Effector CD8-positive, alpha-beta T cell (primary cell): Measurements from ENCODE around the gene ZNF423.
A peak's percentile ranks its signal among the peaks of the same experiment; 100 is the strongest.

Source experiments
- DNase-seq: peaks from one replicate; lab custom pipeline; 2025; lab: John Stamatoyannopoulos, UW

Gene ZNF423

DNA sequence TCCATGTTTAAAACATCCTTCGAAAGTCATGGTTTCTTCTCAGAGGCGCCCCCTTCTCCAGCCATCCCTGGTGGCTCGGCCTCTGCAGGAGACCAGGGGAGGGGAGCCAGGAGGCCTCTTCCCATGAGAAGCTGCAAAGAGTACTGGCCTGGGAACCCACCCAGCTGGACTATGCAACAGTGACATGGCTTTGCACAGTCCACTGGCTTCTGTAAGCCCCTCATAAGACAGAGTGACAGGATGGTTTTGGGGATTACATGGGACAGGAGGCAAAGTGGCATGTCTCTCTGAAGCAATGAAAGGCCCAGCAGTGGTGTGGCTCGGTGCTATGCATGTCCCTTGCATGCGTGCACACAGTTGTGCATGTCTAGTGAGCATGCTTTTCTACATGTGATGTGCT, 382.8 kb downstream of the ZNF423 start:
- no peak for DNase-seq

DNA sequence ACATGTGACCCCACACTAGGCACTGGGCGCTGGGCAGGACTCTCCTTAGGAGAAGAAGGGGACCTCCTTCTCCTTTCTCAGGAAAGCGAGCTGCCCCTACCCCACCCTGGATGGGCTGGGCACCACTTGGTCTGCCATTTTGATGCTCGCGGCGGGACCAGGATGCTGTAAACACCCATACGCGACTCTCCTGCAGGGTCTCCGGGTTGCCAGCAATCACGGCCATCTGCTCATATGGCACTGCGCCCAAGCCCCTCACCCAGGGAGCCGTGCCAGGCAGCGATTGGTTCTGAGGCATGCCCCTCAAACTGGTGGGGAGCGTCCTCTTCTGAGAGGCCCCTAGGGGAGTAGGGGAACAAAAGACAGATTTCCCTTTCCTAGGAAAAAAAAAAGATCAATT, 383.3 kb downstream of the ZNF423 start:
- no peak for DNase-seq

DNA sequence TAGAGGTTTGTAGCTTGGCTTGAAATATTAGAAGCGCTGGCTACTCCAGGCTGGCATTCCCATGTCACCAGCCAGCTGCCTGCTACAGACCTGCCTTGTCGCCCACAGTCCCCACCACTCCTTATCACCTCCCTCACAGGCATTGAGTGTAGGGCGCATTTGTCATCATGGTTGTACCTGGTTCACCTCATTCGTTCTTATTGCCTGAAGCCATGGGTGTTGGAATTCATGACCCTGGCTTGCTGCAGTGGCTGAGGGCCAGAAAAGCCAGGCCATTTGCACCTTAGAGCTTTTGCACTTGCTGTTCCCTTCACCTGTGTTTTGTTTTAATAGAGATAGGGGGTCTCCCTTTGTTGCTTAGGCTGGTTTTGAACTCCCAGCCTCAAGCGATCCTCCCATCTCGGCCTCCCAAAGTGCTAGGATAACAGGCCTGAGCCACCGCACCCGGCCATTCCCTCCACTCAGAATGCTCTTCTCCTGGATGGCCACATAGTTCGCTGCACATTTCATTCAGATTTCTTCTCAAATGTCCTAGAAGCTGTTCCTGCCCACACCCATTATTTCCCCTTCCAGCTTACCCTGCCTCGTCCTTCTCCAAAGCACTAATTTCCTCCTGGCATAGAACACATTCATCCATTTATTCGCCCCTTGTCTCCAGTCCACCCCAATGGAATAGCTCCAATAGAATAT, 384.7 kb downstream of the ZNF423 start:
- no peak for DNase-seq

DNA sequence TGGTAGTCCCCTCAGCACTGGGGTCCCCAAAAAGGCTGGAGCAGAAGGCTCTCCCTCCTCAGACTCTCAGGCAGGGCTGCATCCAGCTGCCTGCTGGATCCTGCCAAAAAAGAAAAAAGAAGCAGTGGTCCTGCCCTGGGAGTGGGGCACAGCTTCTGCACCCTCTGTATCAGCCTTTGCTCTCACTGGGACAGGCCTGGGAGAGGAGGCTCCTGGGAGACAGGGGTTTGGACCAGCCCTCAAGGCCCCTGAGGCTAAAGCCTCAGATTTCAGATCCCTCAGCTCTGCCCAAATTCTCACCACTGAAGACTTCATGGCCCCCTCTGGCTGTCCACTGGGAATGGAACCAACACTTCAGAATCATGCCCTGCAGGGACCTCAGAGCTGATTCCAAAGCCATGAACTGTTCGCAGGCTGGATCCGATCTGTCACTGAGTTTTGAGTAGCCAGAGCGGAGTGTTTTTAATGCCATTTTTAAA, 385.4 kb downstream of the ZNF423 start:
- DNase-seq, result no peak

DNA sequence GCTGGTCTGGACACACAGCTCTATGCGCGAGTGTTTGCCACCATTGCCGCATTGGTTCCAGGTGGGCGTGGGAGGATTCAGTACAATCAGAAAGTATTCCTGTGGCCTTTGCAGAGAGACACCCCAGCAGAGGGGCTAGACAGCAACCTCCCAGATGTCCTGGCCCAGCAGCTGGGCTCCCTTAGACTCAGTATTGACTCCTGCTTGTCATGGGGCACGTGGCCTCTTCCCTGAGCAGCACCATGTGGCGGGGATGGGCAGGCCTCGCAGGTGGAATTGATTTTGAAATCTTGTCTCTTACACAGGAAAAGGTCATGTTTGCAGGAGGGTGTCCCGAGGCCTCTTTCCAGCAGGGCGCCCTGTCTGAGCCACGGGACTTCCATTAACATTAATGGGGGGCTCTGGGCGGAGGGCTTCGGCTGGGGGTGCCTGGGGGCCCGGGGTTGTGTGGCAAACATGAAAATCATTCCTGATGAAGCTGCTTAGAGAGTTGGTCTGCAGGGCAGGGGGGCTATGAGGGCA, 385.9 kb downstream of the ZNF423 start:
- no peak for DNase-seq

DNA sequence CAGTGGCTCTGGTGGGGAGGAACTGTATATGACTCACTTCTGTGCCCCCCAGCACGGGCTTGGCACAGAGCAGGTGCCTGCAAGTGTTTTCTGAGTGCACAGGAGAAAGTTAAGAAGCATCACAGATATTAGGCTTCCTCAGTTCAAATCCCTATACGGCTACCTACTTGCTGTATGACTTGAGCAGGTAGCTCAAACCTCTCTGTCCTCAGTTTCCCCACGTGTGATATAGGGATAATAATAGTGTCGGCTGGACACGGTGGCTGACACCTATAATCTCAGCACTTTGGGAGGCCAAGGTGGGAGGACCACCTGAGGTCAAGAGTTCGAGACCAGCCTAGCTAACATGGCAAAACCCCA, 386.6 kb downstream of the ZNF423 start:
- DNase-seq, result no peak

DNA sequence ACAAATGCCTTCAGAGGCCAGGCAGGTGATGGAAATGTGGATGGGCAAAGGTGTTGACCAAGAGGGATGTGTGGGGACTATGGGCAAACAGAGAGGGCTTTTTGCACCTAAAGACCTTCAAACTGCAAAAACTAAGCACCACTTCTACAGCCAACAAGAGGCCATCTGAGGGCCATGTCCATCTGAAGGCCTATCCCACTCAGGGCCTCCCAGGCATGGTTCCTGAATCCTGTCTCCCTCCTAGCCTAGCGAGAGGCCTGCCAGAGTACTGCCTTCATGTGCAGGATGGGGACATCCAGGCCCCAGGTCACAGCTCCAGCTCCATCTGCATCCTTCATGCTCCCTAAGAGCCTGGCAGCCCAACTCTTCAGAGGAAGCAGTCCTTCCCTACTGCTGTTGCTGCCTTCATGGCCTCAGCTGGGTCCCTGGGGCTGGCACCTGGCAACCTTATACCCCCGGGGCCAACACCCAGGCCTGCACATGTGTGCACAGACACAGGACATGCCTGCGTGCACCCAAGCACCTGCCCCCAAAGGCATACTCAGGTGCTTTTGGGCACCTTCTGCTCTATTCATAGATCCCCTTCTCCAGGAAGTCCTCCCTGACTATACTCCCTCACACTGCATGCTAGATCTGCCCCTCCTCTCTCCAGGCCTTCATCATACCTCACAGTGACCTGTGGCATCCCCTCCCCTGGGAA, 387.2 kb downstream of the ZNF423 start:
- no peak for DNase-seq

DNA sequence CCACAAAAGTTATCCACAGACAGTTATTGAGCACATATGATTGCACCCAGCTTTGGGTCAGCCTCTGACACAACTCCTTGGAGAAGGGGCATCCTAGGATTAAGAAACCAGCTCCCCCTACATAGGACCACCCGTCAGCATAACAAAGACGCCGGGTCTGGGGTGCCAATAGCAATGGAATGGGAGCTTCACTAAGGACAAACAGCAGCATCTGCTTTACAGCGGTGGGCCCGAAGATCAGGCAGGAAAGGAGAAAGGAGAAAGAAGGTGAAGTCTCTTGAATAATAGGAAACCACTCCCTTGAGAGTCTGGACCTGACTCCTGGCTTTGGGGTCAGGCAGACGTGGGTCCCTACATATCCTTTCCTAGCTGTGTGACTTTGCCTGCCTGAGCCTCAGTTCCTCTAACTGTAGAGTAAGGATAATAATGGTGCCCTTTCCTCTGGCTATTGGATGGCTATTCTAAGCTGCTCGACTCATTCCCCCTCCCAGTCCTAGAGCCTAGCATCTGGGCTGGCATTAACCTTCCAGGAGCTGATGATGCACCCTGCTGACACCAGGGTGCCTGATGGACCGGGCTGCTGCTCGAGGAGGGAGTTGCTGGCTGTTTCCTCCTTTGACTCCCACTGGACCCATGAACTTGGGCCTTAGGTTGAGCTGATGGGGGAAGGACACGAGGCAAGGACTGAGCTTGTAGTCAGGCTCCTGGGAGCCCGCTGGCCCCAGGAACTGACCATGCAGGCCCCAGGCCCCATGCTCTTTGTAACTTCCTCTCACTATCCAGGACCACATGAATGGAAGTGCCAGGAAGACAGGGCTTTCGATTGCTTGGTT, 388.2 kb downstream of the ZNF423 start:
- no peak for DNase-seq

DNA sequence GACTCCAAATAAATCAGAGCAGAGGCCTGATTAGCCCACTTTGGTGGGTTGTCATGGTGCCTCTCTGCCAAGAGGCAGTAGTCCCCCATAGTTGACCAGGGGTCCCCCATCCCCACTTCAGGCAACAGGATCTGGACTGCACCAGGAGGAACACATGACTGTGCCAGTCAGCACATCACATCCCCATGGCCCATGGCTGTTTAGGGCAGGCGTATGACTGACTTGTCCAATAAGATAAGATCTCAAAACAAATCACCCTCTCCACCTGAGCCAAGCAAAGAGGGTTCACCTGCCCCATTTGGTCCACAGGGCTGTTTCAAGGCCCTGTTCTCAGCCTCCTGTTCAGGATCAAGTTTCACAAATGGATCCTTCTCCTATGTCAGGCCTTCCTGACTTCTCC, 389.0 kb downstream of the ZNF423 start:
- DNase-seq, result no peak

DNA sequence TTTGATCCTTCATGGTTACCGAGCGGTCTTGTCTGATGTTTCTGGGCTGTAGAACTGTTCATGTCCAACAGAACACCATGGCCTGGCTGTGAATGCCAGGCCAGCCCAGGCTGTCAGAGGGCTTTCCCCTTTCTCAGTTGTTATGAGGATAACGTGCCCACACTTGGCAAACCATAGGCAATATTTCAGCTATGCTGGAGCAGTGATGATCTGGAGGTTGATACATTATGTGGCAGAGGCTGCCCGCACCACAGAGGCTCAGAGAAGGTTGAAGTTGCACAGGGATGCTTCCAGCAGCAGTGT, 389.4 kb downstream of the ZNF423 start:
- DNase-seq, result no peak

DNA sequence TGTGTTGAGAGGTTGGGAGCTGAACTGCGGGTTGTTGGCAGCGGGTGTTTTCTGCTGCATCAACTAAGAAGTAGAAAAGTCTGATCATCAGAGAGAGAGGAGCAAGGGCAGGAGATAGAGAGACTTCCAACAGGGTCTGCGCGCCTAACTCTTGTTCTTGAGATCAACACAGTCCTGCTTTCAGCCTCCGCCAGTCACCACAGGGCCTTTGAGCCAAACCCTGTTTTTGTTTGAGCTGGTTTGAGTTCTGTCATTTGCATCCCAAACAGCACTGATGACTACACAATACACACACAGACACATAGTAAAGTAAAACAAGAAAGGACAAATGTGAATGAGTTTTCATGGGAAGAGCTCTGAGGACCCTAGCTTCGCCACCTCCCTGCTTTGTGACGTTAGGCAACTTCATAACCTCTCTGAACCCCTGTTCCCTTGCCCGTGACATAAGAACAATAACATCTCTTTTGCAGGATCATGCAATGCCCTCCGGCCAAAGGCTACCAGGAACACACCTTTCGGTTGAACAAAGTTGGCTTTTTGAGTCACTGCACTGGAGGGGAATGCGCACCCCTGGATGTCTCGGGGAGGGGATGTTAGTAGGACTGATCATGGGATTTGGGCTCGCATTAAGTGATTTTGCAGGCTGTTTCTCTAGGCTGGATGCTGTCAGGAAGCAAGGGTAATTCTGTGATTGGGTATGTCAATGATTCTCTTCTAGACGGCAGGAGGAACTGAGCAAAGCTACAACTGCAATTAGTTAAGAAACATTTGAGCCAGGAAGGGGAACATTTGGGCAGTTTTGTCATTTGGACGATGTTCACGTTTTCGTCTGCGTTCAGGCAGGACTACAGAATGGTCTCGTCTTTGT, 390.0 kb downstream of the ZNF423 start:
- DNase-seq, result no peak

DNA sequence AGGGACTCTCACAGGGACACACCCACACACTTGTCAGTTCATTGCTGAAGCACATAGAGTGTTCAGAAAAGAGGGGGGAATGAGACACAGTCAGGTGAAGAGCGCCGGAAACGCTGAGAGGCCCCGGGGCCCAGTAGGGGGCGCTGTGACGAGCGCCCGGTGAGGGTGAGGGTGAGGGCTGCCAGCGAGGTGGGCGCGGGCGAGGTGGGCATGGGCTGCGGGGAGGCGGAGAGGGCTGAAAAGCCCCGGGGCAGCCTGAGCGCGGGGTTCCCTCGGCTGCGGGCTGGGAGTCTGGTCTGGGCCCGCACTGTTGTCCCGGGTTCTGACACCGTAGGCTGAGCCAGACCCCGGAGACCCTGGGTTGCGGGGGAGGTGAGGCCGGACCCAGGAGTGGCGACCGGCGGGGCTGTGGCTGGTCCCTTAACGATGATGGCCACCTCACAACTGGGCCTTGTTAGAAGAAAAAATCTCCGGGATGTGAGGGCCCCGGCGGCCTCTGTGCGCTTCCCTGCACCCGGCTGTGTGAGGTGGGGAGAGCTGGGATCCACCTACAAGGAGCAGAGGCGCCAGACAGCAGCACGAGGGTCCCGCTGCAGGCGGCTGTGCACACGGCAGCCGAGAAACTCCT, 390.9 kb downstream of the ZNF423 start:
- no peak for DNase-seq

DNA sequence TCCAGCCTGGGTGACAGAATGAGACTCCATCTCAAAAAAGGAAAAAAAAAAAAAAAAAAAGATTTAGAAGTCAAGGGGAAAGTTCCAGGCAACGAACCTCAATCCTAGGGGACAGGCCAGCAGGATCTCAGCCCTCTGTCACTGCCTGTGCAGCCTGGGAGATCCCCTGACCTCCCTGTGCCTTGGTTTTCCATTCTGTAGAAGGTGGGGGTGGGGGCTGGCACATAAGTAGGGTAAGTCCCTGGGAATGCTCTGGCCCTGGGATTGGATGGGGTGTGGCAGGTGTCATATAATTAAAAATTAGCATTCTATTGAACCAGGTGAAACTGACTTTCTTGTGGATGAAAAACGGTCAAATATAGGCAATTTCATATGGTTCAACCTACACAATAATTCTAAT, 391.8 kb downstream of the ZNF423 start:
- no peak for DNase-seq

DNA sequence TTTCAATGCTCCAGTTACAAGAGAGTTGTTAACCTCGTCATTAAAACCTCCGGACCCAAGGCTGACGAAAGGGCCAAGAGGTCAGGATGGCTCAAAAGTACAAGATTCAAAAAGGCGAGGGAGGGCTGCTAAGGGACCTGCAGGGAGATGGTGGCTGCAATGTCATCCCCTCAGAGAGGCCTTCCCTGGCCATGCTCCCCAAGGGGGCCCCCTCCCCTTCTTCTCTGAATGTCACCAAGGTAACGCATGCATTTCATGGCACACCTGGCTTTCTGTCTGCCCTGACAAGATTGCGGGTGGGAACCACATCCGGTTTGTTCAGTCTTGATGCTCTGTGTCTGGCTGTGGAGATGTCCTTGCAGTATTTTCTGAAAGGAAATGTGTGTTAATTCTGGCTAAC, 392.4 kb downstream of the ZNF423 start:
- DNase-seq, result peak; percentile 50

DNA sequence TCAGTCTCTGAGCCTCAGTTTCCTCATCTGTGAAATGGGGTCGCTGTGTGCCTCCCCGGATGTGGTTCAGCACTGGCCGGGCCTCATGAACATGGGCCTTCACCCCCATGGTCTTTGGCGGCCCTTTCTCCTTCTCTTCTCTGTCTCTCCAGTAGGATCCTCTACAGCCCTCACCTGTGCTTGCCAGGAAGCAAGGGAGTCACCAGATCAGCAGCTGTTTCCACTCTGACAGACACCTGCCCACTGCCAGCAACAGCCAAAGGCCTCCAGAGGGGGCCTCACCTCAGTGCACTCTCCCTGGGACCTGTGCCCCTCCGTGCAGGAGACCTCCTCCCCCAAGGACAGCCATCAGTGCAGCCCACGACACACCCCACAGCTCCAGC, 392.9 kb downstream of the ZNF423 start:
- no peak for DNase-seq

DNA sequence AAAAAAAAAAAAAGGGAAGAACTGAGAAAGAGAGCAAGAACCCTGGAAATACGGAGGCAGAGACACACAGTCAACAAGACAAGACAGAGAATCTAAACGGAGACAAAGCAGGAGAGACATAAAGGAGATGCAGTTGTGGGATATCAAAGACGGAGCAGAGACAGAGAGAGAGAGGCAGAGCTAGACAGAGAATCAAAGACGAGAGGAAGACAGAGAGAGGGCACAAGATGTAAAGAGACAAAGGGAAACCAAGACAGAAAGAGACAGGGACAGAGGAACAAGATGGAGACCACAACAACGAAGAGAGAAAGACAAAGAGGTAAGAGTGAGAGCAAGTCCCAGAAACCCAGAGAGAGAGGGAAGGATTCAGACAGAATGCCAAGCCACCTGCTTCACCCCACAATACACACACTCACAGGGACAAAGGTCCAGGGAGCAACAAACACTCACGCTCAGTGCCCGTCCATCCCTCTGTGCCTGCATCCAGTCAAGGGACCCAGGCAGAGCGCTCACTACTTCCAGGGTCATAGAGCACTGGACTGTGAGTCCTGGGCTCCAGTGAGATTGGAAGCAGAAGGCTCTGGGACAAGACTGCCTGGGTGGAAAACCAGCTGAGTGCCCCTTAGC, 393.4 kb downstream of the ZNF423 start:
- DNase-seq, result no peak

DNA sequence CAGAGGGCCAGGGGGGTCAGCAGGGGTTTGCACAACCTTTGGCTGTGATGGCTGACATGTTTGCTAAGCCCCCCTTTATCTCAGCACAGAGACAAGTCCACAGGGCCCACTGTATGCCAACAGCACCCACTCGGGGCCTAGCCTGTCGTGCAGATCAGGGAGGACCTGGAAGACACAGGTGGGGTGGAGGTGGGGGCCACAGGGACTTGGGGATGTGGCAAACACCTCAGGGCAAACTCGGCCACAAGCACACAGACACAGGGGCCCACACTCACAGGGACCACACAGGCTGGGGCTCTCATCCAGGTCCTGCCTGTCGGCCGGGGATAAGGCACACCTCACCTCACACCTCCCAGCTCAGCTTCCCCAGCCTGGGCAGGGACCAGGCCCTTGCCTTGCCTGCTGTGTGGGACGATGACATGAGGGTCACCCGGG, 394.4 kb downstream of the ZNF423 start:
- DNase-seq, result no peak

DNA sequence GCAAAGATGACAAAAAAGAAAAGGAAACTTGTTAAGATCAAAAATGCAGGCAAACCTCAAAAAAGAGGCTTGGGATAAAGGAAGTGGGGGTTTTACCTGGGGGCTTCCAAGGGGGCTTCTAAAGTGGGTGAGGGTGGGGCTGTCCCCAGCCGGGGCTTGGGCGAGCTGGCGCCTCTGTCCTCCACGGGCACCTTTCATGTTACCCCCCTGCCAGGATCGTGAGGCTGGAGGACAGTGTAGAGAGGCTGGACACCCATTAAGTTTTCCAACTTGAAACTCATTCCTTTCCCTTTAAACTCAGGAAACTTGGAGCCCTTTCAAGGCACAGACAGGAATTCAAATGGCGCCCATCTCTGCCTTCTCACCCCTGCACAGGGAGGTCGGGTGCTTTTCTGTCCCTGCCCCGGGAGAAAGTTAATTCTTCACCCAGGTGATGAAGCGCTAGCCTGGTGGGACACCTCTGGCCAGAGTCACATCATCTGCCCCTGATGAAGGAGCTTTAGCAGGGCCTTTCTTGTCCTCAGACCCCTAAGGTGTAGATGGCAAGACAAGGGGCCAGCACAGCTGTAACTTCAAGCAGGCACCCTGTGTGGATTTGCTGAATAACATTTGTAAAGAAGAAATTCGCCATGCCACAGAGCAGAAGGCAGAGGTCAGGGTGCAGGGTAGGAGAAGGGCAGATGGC, 395.0 kb downstream of the ZNF423 start:
- DNase-seq, result no peak

DNA sequence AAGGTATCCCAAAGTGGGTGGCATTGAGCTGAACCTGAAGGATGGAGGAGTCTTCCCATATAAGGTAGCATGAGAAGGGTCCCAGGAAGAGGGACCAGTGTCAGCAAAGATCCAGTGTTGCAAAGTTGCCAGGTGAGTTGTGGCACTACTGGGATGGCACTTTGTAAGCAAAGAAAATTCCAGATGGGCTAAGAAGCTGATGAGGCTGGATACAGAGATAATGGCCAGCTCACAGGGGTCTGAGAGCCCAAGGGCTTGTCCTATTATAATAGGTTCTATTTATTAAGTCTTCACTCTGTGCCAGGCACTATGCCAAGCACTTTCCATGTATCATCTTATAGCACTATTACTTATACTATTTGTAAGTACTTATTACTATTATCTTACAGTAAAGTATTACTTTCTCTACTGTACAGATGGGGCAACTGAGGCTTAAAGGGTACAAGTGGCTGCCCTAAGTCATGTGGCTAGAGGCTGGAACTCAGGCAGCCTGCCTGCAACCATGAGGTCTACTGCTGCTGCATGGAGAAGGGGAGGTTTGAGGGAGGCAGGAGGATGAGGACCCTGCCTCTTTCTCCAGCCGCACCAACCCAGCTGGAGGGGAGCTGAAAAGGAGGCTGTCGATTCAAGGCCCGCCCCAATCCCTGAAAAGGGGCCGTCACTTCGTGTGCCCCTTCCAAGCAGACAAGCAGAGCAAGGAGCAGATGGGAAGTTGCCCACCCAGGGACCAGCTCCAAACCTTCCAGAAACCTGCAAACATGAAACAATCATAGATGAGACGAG, 395.8 kb downstream of the ZNF423 start:
- DNase-seq, result no peak
